ENCODE results near the gene S100A1.
"Not testable (repeated sequence)": the region's sequence is repeated elsewhere in the genome, so short reads cannot be mapped to it uniquely, and the experiment has no call there.

Gene S100A1

GRCh38 chr1:153671628-153672353 lies 43.6 kb downstream of the S100A1 start:
- peak overlapping the region; percentile 56 for H3K4me3 ChIP-seq (ENCODE audit: low read depth, low read length)
- TF ChIP-seq, protein P1, sequence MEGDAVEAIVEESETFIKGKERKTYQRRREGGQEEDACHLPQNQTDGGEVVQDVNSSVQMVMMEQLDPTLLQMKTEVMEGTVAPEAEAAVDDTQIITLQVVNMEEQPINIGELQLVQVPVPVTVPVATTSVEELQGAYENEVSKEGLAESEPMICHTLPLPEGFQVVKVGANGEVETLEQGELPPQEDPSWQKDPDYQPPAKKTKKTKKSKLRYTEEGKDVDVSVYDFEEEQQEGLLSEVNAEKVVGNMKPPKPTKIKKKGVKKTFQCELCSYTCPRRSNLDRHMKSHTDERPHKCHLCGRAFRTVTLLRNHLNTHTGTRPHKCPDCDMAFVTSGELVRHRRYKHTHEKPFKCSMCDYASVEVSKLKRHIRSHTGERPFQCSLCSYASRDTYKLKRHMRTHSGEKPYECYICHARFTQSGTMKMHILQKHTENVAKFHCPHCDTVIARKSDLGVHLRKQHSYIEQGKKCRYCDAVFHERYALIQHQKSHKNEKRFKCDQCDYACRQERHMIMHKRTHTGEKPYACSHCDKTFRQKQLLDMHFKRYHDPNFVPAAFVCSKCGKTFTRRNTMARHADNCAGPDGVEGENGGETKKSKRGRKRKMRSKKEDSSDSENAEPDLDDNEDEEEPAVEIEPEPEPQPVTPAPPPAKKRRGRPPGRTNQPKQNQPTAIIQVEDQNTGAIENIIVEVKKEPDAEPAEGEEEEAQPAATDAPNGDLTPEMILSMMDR (conservative IDR thresholded peaks at IDR 0.05; ENCODE audit: low read depth, low read length): peak; percentile 7
- DNase-seq (ENCODE audit: low read depth): not testable (repeated sequence)

GRCh38 chr1:153673511-153673910 lies 45.3 kb downstream of the S100A1 start:
- no peak overlapping the region for H3K4me3 ChIP-seq (ENCODE audit: low read depth, low read length)
- TF ChIP-seq, protein P1 (conservative IDR thresholded peaks at IDR 0.05; ENCODE audit: low read depth, low read length): no peak
- no peak for DNase-seq (ENCODE audit: low read depth)

DNA sequence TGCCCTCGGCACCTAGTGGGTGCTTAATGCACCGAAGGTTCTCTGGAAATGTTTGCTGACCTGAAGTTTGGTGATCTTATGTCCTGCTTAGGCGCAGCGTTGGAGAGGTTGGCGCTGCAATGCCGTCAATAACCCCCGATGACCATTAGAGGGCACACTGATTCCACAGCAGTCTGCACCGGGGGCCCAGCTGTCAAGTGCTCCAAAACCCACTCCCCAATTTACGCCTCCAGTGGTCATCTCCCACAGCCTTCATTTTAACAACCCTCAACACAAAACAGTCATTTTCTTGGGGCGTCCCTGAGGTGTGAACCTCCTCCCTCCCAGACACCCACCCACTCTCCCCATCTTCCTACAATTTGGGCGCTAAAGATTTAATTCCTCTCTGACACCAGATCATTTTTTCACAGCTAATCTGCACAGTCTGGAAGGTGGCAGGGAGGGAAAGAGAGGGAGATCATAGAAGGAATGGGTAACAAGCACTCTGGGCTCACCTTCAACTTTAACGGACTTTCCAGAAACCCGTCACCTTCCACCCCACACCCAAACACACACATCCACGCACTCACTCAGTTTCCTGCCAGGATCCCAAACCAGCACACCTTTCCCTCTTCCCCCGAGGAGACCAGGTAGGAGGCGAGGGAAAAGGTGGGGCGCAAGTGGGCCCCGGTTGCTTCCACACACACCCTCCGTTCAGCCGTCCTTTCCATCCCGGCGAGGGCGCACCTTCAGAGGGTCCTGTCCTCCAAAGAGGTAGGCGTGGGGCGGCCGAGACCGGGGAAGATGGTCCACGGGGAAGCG lies 49.7 kb downstream of the S100A1 start:
- peak overlapping the region; percentile 33 for H3K4me3 ChIP-seq (ENCODE audit: low read depth, low read length)

DNA sequence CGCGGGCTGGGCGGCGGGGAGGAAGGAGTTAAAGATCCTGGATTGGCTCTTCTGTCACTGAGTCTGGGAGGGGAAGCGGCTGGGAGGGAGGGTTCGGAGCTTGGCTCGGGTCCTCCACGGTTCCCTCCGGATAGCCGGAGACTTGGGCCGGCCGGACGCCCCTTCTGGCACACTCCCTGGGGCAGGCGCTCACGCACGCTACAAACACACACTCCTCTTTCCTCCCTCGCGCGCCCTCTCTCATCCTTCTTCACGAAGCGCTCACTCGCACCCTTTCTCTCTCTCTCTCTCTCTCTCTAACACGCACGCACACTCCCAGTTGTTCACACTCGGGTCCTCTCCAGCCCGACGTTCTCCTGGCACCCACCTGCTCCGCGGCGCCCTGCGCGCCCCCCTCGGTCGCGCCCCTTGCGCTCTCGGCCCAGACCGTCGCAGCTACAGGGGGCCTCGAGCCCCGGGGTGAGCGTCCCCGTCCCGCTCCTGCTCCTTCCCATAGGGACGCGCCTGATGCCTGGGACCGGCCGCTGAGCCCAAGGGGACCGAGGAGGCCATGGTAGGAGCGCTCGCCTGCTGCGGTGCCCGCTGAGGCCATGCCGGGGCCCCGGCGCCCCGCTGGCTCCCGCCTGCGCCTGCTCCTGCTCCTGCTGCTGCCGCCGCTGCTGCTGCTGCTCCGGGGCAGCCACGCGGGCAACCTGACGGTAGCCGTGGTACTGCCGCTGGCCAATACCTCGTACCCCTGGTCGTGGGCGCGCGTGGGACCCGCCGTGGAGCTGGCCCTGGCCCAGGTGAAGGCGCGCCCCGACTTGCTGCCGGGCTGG lies 50.5 kb downstream of the S100A1 start, which contains the start of gene NPR1:
Gene NPR1 (plus strand): TSS at position 170 of the 818 bp plus-strand sequence. CDS start 421 bp downstream, at position 591.
- peak within 1 kb of the TSS; percentile 33 for H3K4me3 ChIP-seq (ENCODE audit: low read depth, low read length)
- peak; percentile 39 for DNase-seq (ENCODE audit: low read depth)
- TF ChIP-seq, protein P1 (conservative IDR thresholded peaks at IDR 0.05; ENCODE audit: low read depth, low read length): no peak

More for the DNA sequence above, 49.7 kb downstream of the S100A1 start:
- peak; percentile 69 for DNase-seq (ENCODE audit: low read depth)
- TF ChIP-seq, protein P1 (conservative IDR thresholded peaks at IDR 0.05; ENCODE audit: low read depth, low read length): peak; percentile 98

GRCh38 chr1:153679337-153680119 lies 51.3 kb downstream of the S100A1 start:
- no peak for DNase-seq (ENCODE audit: low read depth)
- H3K4me3 ChIP-seq (ENCODE audit: low read depth, low read length): peak overlapping the region; percentile 33
- TF ChIP-seq, protein P1 (conservative IDR thresholded peaks at IDR 0.05; ENCODE audit: low read depth, low read length): no peak

DNA sequence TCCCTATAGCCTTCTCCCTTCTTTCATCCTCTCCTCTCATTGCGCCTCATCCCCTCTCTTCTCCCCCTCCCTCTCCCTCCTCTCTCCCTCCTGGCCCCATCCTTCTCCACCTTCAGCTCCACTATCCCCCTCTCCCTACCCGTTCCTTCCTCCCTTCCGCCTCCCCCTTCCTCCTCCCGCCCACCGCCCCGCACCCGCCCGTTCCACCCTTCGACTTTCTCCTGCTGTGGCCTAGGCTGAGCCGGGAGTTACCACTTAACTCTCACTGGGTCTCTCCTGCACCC lies 51.8 kb downstream of the S100A1 start:
- no peak for DNase-seq (ENCODE audit: low read depth)
- H3K4me3 ChIP-seq (ENCODE audit: low read depth, low read length): no peak overlapping the region
- TF ChIP-seq, protein P1 (conservative IDR thresholded peaks at IDR 0.05; ENCODE audit: low read depth, low read length): no peak

Data from choroid plexus epithelial cell (primary cell).